Measurements from ENCODE around the gene HMGCLL1.

HMGCLL1 gene

GRCh38 chr6:55449225-55449624 is 129.8 kb downstream of the HMGCLL1 start:
- Mint-ChIP-seq H3K9me3 (no peaks in the 10 kb centered on the region), H3K4me3 (no peak overlapping the region), H3K36me3 (ENCODE audit: low read depth) (no peaks in the 10 kb centered on the region), H3K27me3 (ENCODE audit: low read depth, poor library complexity) (peaks cover under 1% of the 10 kb centered on the region), H3K4me1 (no peaks in the 10 kb centered on the region), H3K27ac (no peak overlapping the region)
- no peak for TF ChIP-seq CTCF (IDR thresholded peaks at IDR 0.05)
- DNase-seq = no peak

- Mint-ChIP-seq H3K4me3 (no peak overlapping the region), H3K27ac (no peak overlapping the region), H3K27me3 (ENCODE audit: low read depth, poor library complexity) (no peaks in the 10 kb centered on the region), H3K4me1 (peaks cover 5% of the 10 kb centered on the region), H3K9me3 (no peaks in the 10 kb centered on the region), H3K36me3 (ENCODE audit: low read depth) (no peaks in the 10 kb centered on the region)
- no peak for TF ChIP-seq CTCF (IDR thresholded peaks at IDR 0.05)
- DNase-seq = no peak
Observed at GRCh38 chr6:55448451-55448850, 130.5 kb downstream of the HMGCLL1 start.

- Mint-ChIP-seq H3K27me3 (ENCODE audit: low read depth, poor library complexity) (no peaks in the 10 kb centered on the region), H3K9me3 (no peaks in the 10 kb centered on the region), H3K36me3 (ENCODE audit: low read depth) (no peaks in the 10 kb centered on the region), H3K4me1 (peaks cover 11% of the 10 kb centered on the region), H3K4me3 (no peak overlapping the region), H3K27ac (no peak overlapping the region)
- no peak for DNase-seq
- no peak for TF ChIP-seq CTCF (IDR thresholded peaks at IDR 0.05)
Observed at GRCh38 chr6:55447891-55448290, 131.1 kb downstream of the HMGCLL1 start.

GRCh38 chr6:55445648-55446204 is 133.3 kb downstream of the HMGCLL1 start:
- TF ChIP-seq CTCF (IDR thresholded peaks at IDR 0.05) = peak; percentile 67
- H3K4me3 Mint-ChIP-seq = no peak overlapping the region

GRCh38 chr6:55443238-55444134 is 135.5 kb downstream of the HMGCLL1 start:
- H3K27ac Mint-ChIP-seq = peak overlapping the region; percentile 70
- TF ChIP-seq CTCF (IDR thresholded peaks at IDR 0.05) = no peak
- H3K36me3 Mint-ChIP-seq (ENCODE audit: low read depth) = no peaks in the 10 kb centered on the region
- no peak for DNase-seq
- H3K9me3 Mint-ChIP-seq = no peaks in the 10 kb centered on the region
- H3K4me3 Mint-ChIP-seq = no peak overlapping the region
- peaks cover 34% of the 10 kb centered on the region for H3K4me1 Mint-ChIP-seq
- H3K27me3 Mint-ChIP-seq (ENCODE audit: low read depth, poor library complexity) = no peaks in the 10 kb centered on the region

More at GRCh38 chr6:55445648-55446204, 133.3 kb downstream of the HMGCLL1 start:
- Mint-ChIP-seq H3K27me3 (ENCODE audit: low read depth, poor library complexity) (no peaks in the 10 kb centered on the region), H3K9me3 (no peaks in the 10 kb centered on the region), H3K36me3 (ENCODE audit: low read depth) (no peaks in the 10 kb centered on the region), H3K4me1 (peaks cover 23% of the 10 kb centered on the region), H3K27ac (no peak overlapping the region)
- DNase-seq = peak; percentile 10
